PC-3 (cell line): ENCODE data around the gene NKTR. TPM values are rescaled to one million over a fixed set of nuclear protein-coding genes. Genes with fewer than 3 reads are reported as not detected.

Source experiments
- ATAC-seq: fragments of 200-7000 bp; cut with Tn5 transposase; 2 replicates; pipeline ENCODE4 v1.9.1; 2020; ENCODE audit warnings: mild to moderate bottlenecking, moderate library complexity
- BruUV-seq: library from RNA; stranded (reverse); fragments of 400-500 nt; replicated peaks from 2 replicates; lab custom pipeline; 2021; lab: Mats Ljungman, UMichigan
- CTCF ChIA-PET: fragments of 300-600 bp; sonication (Branson Sonifier 250); formaldehyde crosslinking; loops from one replicate; lab custom pipeline; 2022; ENCODE audit warnings: antibody characterized with exemption; lab: Charles Lee
- POLR2A ChIA-PET: fragments of 300-600 bp; sonication (Branson Sonifier 250); formaldehyde crosslinking; loops from one replicate; lab custom pipeline; 2022; ENCODE audit warnings: antibody characterized with exemption; ENCODE audit not compliant: unreplicated experiment; lab: Charles Lee
- DNase-seq: peaks from one replicate; pipeline ENCODE4 v3.0.0-alpha.2; 2015
- H2AFZ ChIP-seq: fragments of 300-600 bp; sonication (generic); 2 replicates; pipeline ENCODE4 v1.6.0; 2016; ENCODE audit warnings: antibody characterized with exemption, low read length
- H3F3A ChIP-seq: fragments of 300-600 bp; sonication (generic); one replicate; pipeline ENCODE4 v1.6.0; 2017; ENCODE audit warnings: antibody characterized with exemption, low read length, control low read depth, mild to moderate bottlenecking; ENCODE audit not compliant: unreplicated experiment
- H3K27ac ChIP-seq: fragments of 300-600 bp; sonication (generic); 2 replicates; pipeline ENCODE4 v1.5.1; 2016; ENCODE audit warnings: mild to moderate bottlenecking, low read length
- H3K27me3 ChIP-seq: fragments of 300-600 bp; sonication (generic); 2 replicates; pipeline ENCODE4 v1.6.1; 2016; ENCODE audit warnings: low read length, mixed read lengths
- H3K36me3 ChIP-seq: fragments of 300-600 bp; sonication (generic); 2 replicates; pipeline ENCODE4 v1.6.1; 2016; ENCODE audit warnings: low read depth, mixed run types, low read length, mixed read lengths
- H3K4me1 ChIP-seq: fragments of 300-600 bp; sonication (generic); 2 replicates; pipeline ENCODE4 v1.5.1; 2016; ENCODE audit warnings: low read length; ENCODE audit not compliant: insufficient read depth
- H3K4me2 ChIP-seq: fragments of 300-600 bp; sonication (generic); 2 replicates; pipeline ENCODE4 v1.6.0; 2016; ENCODE audit warnings: low read length
- H3K4me3 ChIP-seq: fragments of 300-600 bp; sonication (generic); 2 replicates; pipeline ENCODE4 v1.5.1; 2016; ENCODE audit warnings: mild to moderate bottlenecking, low read length, mixed read lengths
- H3K79me2 ChIP-seq: fragments of 300-600 bp; sonication (generic); 2 replicates; pipeline ENCODE4 v1.6.1; 2017; ENCODE audit warnings: low read length, mixed read lengths
- H3K9ac ChIP-seq: fragments of 300-600 bp; sonication (generic); 2 replicates; pipeline ENCODE4 v1.6.0; 2016; ENCODE audit warnings: mild to moderate bottlenecking, low read length
- H3K9me2 ChIP-seq: fragments of 300-600 bp; sonication (generic); replicated peaks from 2 replicates; pipeline ENCODE4 v1.6.1; 2016; ENCODE audit warnings: mixed run types, low read length, mixed read lengths
- H3K9me3 ChIP-seq: fragments of 300-600 bp; sonication (generic); 2 replicates; pipeline ENCODE4 v1.6.1; 2016; ENCODE audit warnings: low read length, mixed read lengths
- H4K20me1 ChIP-seq: fragments of 300-600 bp; sonication (generic); 2 replicates; pipeline ENCODE4 v1.6.1; 2016; ENCODE audit warnings: low read length, mixed read lengths
- EZH2 ChIP-seq: fragments of 300-600 bp; sonication (generic); IDR thresholded peaks from one replicate; pipeline ENCODE4 v1.6.1; 2017; ENCODE audit warnings: antibody characterized with exemption, mild to moderate bottlenecking, low read length; ENCODE audit not compliant: unreplicated experiment
- EZH2phosphoT487 ChIP-seq: fragments of 300-600 bp; sonication (generic); IDR thresholded peaks from 2 replicates; pipeline ENCODE4 v1.6.1; 2018; ENCODE audit warnings: mild to moderate bottlenecking, antibody characterized with exemption, low read length, borderline replicate concordance
- intact Hi-C: fragments of 100-400 bp; cut with micrococcal nuclease; formaldehyde crosslinking; loops from 2 replicates; pipeline ENCODE4 v1.9.0; 2023
- total RNA-seq: library from RNA; depleted of rRNA; stranded (reverse); fragments of >200 nt; gene quantifications from 2 replicates; pipeline ENCODE4 v1.2.3, GENCODE V29; 2014
- TF ChIP-seq, protein P1 (sequence below): fragments of 300-600 bp; sonication (generic); conservative IDR thresholded peaks from 2 replicates; pipeline ENCODE4 v1.5.1; 2017; ENCODE audit warnings: antibody characterized with exemption, low read depth, mild to moderate bottlenecking, low read length

Gene NKTR
- total RNA-seq, 1 experiment from 2014 or later = 37.6 TPM

DNA sequence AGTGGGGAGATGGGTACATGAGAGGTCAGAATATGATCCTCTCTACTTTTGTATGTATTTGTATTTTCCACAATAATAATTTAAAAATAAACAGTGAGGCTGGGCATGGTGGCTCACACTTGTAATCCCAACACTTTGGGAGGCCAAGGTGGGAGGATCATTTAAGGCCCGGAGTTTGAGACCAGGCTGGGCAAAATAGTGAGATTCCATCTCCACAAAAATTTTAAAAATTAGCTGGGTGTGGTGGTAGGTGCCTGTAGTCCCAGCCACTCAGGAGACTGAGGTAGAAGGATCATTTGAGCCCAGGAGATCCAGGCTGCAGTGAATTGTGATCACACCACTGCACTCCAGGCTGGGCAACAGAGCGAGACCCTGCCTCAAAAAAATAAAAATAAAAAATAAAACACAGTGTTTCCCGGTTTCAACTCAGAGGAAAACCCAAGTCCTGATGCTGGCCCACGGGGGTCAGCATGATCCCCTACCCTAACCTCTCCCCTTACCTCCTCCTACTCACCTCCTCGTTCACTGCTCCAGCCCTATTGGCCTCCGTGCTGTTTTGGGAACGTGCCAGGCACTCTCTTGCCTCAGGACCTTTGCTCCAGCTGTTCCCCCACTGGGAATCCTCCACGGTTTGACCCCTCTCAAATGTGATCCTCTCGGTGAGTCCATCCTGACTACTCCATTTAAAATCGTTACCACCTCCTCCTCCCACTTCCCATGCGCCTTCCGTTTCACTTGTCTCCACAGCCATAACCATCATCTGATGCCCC lies 82.0 kb downstream of the NKTR start:
- no peak for TF ChIP-seq EZH2phosphoT487
- TF ChIP-seq, protein P1, sequence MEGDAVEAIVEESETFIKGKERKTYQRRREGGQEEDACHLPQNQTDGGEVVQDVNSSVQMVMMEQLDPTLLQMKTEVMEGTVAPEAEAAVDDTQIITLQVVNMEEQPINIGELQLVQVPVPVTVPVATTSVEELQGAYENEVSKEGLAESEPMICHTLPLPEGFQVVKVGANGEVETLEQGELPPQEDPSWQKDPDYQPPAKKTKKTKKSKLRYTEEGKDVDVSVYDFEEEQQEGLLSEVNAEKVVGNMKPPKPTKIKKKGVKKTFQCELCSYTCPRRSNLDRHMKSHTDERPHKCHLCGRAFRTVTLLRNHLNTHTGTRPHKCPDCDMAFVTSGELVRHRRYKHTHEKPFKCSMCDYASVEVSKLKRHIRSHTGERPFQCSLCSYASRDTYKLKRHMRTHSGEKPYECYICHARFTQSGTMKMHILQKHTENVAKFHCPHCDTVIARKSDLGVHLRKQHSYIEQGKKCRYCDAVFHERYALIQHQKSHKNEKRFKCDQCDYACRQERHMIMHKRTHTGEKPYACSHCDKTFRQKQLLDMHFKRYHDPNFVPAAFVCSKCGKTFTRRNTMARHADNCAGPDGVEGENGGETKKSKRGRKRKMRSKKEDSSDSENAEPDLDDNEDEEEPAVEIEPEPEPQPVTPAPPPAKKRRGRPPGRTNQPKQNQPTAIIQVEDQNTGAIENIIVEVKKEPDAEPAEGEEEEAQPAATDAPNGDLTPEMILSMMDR = no peak
- TF ChIP-seq EZH2 = no peak
- no peaks in the 10 kb centered on the region for H3K9me2 ChIP-seq
- H3K27me3 ChIP-seq = no peaks in the 10 kb centered on the region
- no peak overlapping the region for H3K4me3 ChIP-seq
- H4K20me1 ChIP-seq = no peaks in the 10 kb centered on the region
- CTCF ChIA-PET = no interaction called here
- no peaks in the 10 kb centered on the region for H3K9me3 ChIP-seq
- no peaks in the 10 kb centered on the region for H3K79me2 ChIP-seq
- no peak overlapping the region for H3K9ac ChIP-seq
- H3K36me3 ChIP-seq = no peaks in the 10 kb centered on the region
- H3K4me2 ChIP-seq = no peak overlapping the region
- H3F3A ChIP-seq = no peaks in the 10 kb centered on the region
- no TSS peak for BruUV-seq
- H3K27ac ChIP-seq = no peak overlapping the region
- DNase-seq (no peak), ATAC-seq (no peak)
- POLR2A ChIA-PET = no interaction called here
- H3K4me1 ChIP-seq = peaks cover 15% of the 10 kb centered on the region
- intact Hi-C loops = no loop called here
- no peak overlapping the region for H2AFZ ChIP-seq

DNA sequence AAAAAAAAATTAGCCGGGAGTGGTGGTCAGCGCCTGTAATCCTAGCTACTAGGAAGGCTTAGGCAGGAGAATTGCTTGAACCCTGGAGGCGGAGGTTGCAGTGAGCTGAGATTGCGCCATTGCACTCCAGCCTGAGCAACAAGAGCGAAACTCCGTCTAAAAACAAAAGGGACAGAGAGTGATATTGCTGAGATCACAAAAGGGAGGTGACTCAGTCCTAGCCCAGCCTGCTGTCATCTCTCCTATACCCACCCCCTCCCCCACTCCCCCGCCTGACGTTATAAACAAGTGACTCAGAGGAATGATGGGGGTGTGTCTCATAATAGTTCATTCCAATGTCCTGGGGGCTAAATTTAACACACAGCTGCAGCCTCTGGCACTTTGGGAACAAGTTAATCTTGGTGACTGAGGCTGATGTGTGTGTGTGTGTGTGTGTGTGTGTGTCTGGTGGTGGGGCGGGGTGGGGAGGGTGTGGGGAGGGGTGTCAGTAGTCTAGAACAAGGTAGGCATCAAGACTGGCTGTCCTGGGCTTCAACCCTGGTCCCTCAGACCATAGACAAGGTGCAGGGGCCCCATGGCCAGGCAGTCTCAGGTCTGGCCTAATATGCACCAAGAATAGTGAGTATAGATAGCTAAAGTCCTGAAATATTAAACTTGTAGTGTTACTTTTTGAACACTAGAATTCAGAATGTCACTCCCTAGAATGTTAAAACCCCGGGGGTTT lies 83.6 kb downstream of the NKTR start:
- ChIA-PET POLR2A (no interaction called here), CTCF (interaction anchor here (0.5 kb wide), 2 partner anchors 139 to 464 kb away, joined by 3 to 4 read pairs; no protein-coding TSS in a partner anchor)
- intact Hi-C loops = loop anchor here (1.0 kb wide), 1 partner anchor 60 kb away; no protein-coding TSS in a partner anchor
- Histone ChIP-seq H3K27ac (peak overlapping the region; percentile 29), H3F3A (no peaks in the 10 kb centered on the region), H3K4me2 (peak overlapping the region; percentile 73), H3K9me3 (no peaks in the 10 kb centered on the region), H3K27me3 (no peaks in the 10 kb centered on the region), H2AFZ (peak overlapping the region; percentile 38; the same call in 1 of the 2 replicates), H3K9me2 (no peaks in the 10 kb centered on the region), H4K20me1 (no peaks in the 10 kb centered on the region), H3K4me1 (peaks cover 15% of the 10 kb centered on the region), H3K79me2 (no peaks in the 10 kb centered on the region), H3K9ac (0 out of 2 replicates have a peak overlapping the region, but pooled peaks have one; percentile 39), H3K36me3 (no peaks in the 10 kb centered on the region), H3K4me3 (peak overlapping the region; percentile 45; the same call in 1 of the 2 replicates)
- TF ChIP-seq EZH2phosphoT487 = no peak
- TF ChIP-seq, protein P1 = no peak
- TF ChIP-seq EZH2 = no peak
- no TSS peak for BruUV-seq
- peak; percentile 96 for DNase-seq
- peak; percentile 95 for ATAC-seq
